ENCODE measurements around the gene TECPR2. TPM values are rescaled to one million over a fixed set of nuclear protein-coding genes. Genes with fewer than 3 reads are reported as not detected.
A peak's percentile ranks its signal among the peaks of the same experiment; 100 is the strongest.

Gene TECPR2, protein sequence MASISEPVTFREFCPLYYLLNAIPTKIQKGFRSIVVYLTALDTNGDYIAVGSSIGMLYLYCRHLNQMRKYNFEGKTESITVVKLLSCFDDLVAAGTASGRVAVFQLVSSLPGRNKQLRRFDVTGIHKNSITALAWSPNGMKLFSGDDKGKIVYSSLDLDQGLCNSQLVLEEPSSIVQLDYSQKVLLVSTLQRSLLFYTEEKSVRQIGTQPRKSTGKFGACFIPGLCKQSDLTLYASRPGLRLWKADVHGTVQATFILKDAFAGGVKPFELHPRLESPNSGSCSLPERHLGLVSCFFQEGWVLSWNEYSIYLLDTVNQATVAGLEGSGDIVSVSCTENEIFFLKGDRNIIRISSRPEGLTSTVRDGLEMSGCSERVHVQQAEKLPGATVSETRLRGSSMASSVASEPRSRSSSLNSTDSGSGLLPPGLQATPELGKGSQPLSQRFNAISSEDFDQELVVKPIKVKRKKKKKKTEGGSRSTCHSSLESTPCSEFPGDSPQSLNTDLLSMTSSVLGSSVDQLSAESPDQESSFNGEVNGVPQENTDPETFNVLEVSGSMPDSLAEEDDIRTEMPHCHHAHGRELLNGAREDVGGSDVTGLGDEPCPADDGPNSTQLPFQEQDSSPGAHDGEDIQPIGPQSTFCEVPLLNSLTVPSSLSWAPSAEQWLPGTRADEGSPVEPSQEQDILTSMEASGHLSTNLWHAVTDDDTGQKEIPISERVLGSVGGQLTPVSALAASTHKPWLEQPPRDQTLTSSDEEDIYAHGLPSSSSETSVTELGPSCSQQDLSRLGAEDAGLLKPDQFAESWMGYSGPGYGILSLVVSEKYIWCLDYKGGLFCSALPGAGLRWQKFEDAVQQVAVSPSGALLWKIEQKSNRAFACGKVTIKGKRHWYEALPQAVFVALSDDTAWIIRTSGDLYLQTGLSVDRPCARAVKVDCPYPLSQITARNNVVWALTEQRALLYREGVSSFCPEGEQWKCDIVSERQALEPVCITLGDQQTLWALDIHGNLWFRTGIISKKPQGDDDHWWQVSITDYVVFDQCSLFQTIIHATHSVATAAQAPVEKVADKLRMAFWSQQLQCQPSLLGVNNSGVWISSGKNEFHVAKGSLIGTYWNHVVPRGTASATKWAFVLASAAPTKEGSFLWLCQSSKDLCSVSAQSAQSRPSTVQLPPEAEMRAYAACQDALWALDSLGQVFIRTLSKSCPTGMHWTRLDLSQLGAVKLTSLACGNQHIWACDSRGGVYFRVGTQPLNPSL (N-terminal part only)
- polyA plus RNA-seq (ENCODE audit: insufficient read length in 3 of 3), result 10 to 100 TPM; 15.0 to 19.0 (median 16.0) TPM

GRCh38 chr14:102362545-102363181, at the start of gene TECPR2, which contains the start of gene CINP:
Gene TECPR2, plus strand, starts transcription at chr14:102362941. Its CDS starts 13,781 bp downstream, at chr14:102376722.
Gene CINP, minus strand, starts transcription at chr14:102362890. Its CDS starts 39 bp downstream, at chr14:102362851.
- peak; percentile 78 to 91 (median 86) for DNase-seq (ENCODE audit: low read depth in 3 of 3, low spot score in 2 of 3)

DNA sequence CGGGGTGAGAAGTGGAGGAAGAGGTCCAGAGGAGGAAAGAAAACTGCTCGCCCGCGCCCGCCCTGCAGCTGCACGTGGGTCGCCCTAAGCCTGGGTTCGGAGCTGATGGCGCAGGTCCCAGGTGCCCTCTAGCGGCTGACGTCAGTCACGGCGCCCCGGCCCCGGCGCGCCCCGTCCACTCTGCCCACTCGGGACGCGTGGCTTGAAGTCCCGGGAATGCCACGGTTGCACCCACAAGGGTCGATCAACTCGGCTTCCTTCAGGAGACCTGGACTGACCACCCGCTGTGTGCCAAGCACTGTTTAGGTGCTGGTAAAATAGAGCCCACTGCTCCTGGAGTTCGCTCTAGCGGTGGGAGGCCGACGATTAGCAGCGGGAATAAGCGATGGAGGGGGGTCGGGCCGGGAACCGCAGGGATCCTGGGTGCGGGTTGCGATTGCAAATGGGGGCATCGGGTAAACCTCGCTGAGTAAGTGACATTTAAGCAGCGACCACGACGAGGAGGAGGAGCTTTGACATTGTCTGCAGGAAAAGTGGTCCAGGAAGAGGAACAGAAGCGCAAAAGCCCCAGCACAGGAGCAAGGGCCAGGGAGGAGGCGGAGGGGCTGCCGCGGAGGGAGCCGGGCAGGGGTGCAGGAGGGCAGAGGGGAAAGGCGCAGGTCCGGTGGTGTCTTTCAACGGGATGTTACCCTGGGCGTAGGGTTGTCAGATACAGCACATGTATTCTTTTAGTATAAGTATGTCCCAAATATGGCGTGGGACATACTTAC, 48.3 kb upstream of the TECPR2 start:
- DNase-seq (ENCODE audit: low read depth in 3 of 3, low spot score in 2 of 3), result peak in 2 of 3 donors; percentile 73 to 79

DNA sequence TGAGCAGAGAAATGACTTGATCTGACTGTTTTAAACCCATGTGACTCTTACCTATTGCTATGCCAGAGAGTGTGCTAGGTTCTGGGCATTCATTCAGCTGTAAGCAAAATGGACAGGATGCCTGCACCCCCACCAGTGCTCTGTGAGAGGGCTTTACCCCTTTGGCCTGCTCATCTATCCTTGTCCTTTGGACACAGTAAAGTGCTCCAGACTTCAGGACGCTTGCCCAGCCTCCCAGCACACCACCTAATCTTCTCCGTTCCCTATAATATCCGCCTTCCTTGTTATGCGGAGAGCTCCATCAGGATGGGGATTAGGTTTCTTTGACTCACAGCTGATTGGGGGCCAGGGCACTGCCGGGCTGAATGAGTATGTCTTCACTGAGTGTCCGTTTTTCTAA, 47.6 kb upstream of the TECPR2 start:
- no peak for DNase-seq (ENCODE audit: low read depth in 3 of 3, low spot score in 2 of 3)

DNA sequence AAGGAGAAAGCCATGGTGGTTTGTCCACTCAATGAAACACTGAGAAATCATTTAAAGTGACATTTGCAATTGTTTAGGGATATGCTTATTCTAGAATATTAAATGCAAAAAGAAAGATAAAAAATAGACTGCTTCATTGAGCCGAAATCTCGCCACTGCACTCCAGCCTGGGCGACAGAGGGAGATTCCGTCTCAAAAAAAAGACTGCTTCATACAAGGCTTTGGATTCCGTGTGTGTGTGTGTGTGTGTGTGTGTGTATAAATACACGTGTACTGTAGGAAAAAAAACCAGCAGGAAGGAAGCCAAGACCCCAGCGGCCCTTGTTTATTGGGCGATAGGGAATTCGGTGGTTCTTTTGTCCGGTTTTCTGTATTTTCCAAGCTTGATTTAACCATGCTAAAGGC, 46.4 kb upstream of the TECPR2 start:
- DNase-seq (ENCODE audit: low read depth in 3 of 3, low spot score in 2 of 3), result no peak

- DNase-seq (ENCODE audit: low read depth in 3 of 3, low spot score in 2 of 3), result peak; percentile 82 to 88 (median 84)
These were observed 45.8 kb upstream of the TECPR2 start for GRCh38 chr14:102316743-102317563.

DNA sequence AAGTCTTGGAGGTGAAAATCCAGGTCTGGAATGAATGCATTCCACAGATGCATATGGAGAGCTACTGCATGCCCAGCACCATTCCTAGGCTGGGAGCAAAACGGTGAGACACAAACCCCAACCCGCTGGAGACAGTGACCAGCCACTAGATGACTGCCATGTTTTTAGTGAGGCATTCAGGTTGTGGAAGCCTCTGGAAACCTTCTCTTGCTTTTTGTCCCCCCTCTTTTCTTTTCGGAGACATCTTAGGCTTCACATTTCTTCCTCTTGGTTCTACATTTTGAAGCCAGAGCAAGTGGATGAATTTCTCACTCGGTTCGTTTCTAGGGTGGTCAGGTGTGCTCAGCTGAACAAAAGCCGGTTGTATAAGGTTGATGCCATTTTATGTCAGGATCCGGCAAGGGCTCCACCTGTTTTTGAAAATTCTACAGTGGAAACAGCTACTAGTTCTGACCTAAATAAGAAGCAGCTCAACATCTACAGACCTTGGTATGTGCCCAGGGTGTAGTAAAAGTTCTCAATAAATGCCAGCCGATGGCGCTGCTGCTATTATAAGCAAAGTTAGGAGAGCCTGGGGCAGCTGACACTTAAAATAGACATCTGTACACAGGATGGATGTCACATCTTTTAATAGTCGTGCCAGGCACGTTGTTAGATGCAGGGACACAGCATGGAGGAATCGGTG, 45.0 kb upstream of the TECPR2 start:
- DNase-seq (ENCODE audit: low read depth in 3 of 3, low spot score in 2 of 3), result no peak

DNA sequence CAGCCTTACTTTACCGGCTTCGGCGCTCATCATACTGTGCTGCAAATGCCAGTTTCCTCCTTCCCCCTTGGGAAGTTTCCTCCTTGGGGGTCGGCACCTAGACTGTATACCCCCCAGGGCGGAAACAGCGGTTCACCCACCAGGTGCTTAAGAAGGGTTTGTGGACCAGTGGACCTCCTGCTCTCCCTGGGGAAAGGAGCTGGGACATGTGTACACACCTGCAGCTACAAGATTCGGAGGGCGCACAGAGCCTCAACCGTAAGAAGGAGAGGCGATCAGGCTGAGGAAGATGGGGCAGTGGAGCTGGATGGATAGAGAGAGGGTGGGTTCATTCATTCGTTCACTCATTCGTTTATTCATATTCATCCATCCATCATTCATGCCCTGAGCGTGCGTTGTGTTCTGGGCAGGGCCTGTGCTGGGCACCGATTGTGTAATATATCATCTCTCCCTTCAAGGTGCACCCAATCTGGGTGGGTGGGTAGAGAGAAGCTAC, 43.9 kb upstream of the TECPR2 start:
- DNase-seq (ENCODE audit: low read depth in 3 of 3, low spot score in 2 of 3), result no peak

DNA sequence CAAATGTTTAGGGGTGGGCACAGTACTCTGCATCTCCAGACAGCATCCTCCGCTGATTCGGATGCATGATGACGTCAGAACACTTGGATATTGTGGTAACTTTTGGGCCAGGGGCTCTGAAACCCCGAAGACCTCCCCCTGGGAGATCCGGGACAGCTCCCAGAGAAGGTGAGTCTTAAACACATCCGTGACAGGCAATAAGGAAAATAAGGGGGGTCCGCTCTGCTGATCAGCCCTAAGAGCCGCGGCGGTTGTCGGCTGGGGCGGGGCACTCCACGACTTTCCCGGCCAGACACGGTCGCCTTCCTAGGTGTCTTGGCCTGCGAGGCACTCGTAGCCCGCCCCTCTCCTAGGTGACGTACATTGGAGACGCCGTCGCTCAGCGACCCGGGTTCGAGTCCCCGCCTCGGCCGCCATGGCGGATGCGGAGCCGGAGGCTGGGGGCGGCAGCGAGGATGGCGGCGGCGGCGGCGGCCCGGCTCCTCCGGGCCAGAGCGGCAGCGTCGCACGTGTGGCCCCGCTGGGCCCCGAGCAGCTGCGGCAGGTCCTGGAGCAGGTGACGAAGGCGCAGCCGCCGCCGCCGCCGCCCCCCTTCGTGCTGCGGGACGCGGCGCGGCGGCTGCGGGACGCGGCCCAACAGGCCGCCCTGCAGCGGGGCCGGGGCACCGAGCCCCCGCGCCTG, 43.2 kb upstream of the TECPR2 start, which contains the start of gene ZNF839:
Gene ZNF839 (plus strand): TSS at position 396 of the 682 bp plus-strand sequence. CDS start 20 bp downstream, at position 416.
- peak; percentile 78 to 84 (median 80) for DNase-seq (ENCODE audit: low read depth in 3 of 3, low spot score in 2 of 3)

DNA sequence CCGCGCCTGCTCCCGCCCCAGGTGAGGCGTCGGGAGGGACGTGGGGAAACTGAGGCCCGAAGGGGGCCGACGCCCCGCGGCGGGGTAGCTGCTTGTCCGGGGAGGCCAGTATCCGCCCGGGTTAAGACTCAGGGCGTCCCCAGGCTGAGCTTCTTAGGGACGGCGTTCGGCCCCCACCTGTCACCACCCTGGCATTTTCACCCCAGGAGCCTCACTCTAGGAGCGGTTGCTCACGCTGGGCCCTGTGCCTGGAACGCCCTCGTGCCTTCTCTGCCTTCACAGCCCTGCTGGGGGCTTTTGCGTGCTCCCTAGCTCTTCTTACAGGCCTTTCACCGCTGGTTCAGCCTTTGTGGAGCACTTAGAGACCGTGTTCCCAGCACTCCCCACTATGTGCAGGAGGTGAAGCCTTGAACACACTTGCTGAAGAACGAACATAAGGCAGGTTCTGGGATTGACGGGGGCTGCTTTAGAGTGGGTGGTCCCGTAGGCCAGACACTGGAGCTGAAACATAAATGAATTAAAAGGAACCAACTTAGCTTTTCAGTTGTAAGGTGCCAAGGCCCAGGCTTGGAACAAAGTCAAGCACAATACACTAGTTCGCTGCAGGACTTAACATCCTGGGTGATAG, 42.6 kb upstream of the TECPR2 start:
- DNase-seq (ENCODE audit: low read depth in 3 of 3, low spot score in 2 of 3), result no peak

GRCh38 chr14:102320671-102321455, 41.9 kb upstream of the TECPR2 start:
- DNase-seq (ENCODE audit: low read depth in 3 of 3, low spot score in 2 of 3), result no peak

- no peak for DNase-seq (ENCODE audit: low read depth in 3 of 3, low spot score in 2 of 3)
These were observed 41.0 kb upstream of the TECPR2 start for GRCh38 chr14:102321456-102322422.

DNA sequence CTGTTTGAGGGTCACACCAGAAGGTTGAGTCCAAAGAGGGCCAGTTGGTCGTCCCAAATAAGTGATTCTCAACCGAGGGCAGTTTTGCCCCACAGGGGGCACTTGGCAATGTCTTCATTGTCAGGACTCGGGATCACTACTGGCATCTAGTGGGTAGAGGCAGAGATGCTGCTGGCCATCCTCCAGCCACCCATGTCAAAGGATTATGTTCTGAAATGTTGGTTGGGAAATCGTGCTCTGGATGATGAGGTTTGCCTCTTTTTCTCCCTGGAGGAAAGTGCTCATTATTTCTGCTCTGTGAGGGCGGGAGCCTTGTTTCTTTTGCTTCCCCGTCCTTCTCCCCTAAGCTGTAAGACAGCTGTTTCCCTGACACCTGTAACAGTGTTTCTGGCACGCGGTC, 39.6 kb upstream of the TECPR2 start:
- no peak for DNase-seq (ENCODE audit: low read depth in 3 of 3, low spot score in 2 of 3)

GRCh38 chr14:102325791-102326345, 36.9 kb upstream of the TECPR2 start:
- no peak for DNase-seq (ENCODE audit: low read depth in 3 of 3, low spot score in 2 of 3)

DNA sequence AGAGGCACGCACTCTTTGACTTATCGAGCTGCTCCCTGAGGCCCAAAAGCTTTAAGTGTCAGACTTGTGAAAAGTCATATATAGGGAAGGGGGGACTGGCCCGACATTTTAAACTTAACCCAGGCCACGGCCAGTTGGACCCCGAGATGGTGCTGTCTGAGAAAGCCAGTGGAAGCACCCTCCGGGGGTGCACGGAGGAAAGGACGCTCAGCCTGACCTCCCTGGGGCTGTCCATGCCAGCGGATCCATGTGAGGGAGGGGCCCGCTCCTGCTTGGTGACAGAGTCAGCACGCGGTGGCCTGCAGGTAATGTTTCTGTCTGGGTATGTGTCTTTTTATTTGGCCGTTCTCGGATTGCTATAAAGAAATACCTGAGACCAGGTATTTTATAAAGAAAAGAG, 36.2 kb upstream of the TECPR2 start:
- no peak for DNase-seq (ENCODE audit: low read depth in 3 of 3, low spot score in 2 of 3)

Data from right renal cortex interstitium (tissue), 3 donors.